ENCODE results near the gene ST3GAL3. TPM values are rescaled to one million over a fixed set of nuclear protein-coding genes. Genes with fewer than 3 reads are reported as not detected.

ST3GAL3 gene
- total RNA-seq, 1 donor = 10.8 TPM

DNA sequence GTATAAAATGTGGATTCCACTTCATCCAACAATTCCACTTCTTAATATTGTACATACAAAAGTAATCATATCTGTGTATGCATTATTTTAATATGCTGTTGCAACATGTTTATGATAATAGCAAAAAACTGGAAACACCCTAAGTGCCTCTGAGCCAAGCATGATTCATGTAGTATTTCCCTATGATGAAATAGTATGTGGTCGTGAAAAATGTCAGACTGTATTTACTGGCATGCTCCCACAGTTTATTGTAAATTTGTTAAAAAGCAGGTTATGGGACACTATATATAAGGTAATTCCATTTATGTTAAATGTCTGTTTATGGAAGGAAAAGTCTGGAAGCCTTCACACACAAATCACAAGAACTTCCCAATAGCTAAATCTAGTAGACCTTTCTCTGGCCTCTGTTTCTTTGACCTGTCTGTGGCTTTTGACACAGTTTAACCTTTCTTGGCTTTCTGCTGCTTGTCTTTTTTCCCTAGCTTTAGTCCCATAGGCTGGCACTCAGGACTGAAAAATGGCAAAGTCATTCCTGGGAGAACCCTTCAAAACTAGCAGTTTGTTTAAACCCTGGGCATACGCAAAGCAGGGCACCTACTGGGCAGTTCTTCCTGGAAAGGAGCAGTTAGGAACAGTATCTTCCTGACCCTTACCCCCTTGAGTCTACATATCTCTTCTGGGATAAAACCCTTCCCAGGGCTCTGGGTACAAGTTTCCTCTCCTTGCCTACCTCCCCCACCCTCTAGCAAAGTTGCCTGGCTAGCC is 160.8 kb downstream of the ST3GAL3 start:
- Histone ChIP-seq H3K27me3 (ENCODE audit: insufficient read depth, low read length) (no peaks in the 10 kb centered on the region), H3K4me3 (ENCODE audit: low read length) (no peak overlapping the region), H3K9me3 (ENCODE audit: low read depth, low read length) (no peaks in the 10 kb centered on the region), H3K4me1 (ENCODE audit: insufficient read depth, low read length) (peaks cover 18% of the 10 kb centered on the region)

DNA sequence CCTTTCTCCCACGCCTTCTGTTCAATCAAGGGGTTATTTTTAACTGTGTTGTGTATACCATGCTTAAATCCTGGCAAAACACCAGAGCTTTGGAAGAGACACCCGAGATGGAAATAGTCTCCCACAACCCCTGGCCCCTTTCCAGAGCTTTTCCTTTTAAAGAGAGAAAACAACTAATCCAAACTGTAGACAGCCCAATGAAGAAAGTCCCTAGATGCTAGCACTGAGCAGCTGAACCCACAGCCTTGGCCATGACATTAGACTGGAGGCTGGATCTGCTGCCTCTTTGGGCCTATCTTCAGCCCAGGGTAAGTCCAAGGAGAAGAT is 161.4 kb downstream of the ST3GAL3 start:
- no peak overlapping the region for H3K4me3 ChIP-seq (ENCODE audit: low read length)
- no peaks in the 10 kb centered on the region for H3K9me3 ChIP-seq (ENCODE audit: low read depth, low read length)
- peaks cover 18% of the 10 kb centered on the region for H3K4me1 ChIP-seq (ENCODE audit: insufficient read depth, low read length)
- H3K27me3 ChIP-seq (ENCODE audit: insufficient read depth, low read length) = no peaks in the 10 kb centered on the region

DNA sequence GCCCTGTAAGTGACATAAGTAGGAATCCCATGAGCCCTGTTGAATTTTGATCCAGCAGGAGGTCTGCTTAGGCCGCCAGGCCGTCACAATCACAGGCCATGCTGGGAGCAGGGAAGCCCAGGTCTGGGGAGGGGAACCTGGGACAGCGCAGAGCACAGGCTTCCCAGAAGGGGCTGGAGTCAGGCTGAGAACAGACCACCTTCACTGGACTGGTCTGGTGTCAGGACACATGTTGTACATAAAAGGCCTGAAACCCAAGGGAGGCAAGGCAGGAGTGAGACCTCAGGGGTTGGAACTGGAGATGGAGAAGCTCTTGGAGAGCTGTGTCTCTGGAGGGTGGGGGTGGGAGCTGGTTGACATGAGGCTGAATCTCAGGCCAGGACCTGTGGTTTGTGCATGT is 163.0 kb downstream of the ST3GAL3 start:
- Histone ChIP-seq H3K9me3 (ENCODE audit: low read depth, low read length) (no peaks in the 10 kb centered on the region), H3K27me3 (ENCODE audit: insufficient read depth, low read length) (no peaks in the 10 kb centered on the region), H3K4me3 (ENCODE audit: low read length) (no peak overlapping the region), H3K4me1 (ENCODE audit: insufficient read depth, low read length) (peaks cover 18% of the 10 kb centered on the region)

DNA sequence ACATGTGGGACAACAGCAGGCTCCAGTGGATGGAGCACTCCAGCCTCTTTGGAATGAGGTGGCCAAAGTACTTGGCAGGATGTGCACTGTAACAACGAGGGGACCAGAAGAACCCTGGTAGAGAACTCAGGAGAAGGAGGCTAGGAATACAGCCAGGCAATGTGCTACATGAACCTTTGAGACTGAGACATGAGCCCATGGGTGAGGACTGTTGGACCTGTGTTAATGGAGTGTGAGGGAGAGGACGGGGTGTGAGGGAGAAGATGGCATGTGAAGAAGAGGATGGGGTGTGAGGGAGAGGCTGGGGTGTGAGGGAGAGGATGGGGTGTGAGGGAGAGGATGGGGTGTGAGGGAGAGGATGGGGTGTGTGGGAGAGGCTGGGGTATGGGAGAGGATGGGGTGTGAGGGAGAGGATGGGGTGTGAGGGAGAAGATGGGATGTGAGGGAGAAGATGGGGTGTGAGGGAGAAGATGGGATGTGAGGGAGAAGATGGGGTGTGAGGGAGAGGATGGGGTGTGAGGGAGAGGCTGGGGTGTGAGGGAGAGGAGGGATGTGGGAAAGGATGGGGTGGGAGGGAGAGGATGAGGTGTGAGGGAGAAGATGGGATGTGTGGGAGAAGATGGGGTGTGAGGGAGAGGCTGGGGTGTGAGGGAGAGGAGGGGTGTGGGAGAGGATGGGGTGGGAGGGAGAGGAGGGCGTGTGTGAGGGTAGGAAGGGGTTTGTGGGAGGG is 164.0 kb downstream of the ST3GAL3 start:
- Histone ChIP-seq H3K9me3 (ENCODE audit: low read depth, low read length) (no peaks in the 10 kb centered on the region), H3K27me3 (ENCODE audit: insufficient read depth, low read length) (no peaks in the 10 kb centered on the region), H3K4me1 (ENCODE audit: insufficient read depth, low read length) (peaks cover 15% of the 10 kb centered on the region), H3K4me3 (ENCODE audit: low read length) (no peak overlapping the region)

DNA sequence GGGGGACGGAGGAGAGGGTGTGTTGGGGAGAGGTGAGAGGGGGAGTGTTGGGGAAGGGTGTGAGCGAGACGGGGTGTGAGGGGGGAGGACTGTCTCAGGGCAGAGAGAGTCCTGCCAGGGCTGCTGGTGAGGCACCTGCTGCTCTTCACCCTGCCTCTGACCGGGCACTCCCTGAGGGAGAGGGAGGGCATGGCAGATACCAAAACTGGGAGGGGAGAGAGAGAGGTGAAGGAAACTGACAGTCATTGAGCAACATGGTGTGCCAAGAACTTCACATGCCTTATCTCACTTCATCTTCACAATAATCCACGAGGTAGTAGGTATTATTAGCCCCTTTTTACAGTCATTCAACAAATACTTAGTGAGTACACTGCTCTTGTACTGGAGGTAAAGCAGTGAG is 164.9 kb downstream of the ST3GAL3 start:
- Histone ChIP-seq H3K4me3 (ENCODE audit: low read length) (no peak overlapping the region), H3K27me3 (ENCODE audit: insufficient read depth, low read length) (no peaks in the 10 kb centered on the region), H3K9me3 (ENCODE audit: low read depth, low read length) (no peaks in the 10 kb centered on the region), H3K4me1 (ENCODE audit: insufficient read depth, low read length) (peaks cover 13% of the 10 kb centered on the region)

DNA sequence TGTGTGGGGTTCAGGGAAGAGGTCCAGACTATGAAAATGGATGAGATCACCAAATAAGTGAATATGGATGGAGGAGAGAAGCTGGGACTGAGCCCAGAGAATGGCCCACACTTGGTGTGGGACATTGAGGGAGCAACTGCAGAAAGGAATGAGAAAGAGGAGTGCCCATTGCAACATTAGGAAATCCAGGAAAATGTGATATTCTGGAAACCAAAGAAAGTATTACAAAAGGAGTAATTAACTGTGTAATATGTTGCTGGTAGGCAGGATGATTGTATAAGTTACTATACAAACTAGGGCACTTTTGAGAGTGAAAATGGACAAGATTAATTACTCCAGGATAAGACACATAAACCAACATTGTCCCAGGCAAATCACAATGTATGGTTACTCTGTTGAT is 166.5 kb downstream of the ST3GAL3 start:
- Histone ChIP-seq H3K27me3 (ENCODE audit: insufficient read depth, low read length) (no peaks in the 10 kb centered on the region), H3K9me3 (ENCODE audit: low read depth, low read length) (no peaks in the 10 kb centered on the region), H3K4me3 (ENCODE audit: low read length) (no peak overlapping the region)

DNA sequence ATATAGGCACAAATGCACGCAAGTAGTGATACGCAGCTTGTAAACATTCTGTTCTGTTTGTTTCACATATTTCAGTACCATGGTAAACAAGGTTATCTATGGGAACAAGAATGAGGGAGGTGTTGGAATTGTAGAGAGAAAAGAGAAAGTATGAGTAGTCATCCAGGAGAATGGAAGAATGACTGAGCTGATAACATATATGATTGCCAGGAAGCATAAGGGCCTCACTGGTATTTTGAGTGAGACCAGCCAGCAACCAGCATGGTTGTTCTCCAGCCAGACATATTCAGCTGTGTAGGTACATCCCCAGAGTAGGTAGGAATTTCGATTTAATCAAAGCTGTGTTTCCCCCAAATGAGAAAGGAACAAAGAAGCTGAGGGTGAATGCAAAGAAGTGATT is 167.4 kb downstream of the ST3GAL3 start:
- Histone ChIP-seq H3K9me3 (ENCODE audit: low read depth, low read length) (no peaks in the 10 kb centered on the region), H3K4me3 (ENCODE audit: low read length) (no peak overlapping the region), H3K27me3 (ENCODE audit: insufficient read depth, low read length) (no peaks in the 10 kb centered on the region), H3K4me1 (ENCODE audit: insufficient read depth, low read length) (no peaks in the 10 kb centered on the region)

More for the DNA sequence above, 166.5 kb downstream of the ST3GAL3 start:
- H3K4me1 ChIP-seq (ENCODE audit: insufficient read depth, low read length) = peaks cover under 1% of the 10 kb centered on the region

DNA sequence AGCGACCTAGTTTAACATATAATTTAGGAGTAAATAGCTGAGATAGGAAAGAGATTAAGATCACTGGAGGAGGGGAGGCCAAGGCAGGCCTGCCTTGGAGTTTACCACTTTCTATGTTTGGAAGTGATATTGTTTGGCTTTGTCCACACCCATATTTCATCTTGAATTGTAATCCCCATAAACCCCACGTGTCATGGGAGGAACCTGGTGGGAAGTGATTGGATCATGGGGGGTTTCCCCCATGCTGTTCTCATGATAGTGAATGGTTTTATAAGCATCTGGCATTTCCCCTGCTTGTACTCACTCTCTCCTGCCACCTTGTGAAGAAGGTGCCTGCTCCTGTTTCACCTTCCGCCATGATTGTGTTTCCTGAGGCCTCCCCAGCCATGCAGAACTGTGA is 168.0 kb downstream of the ST3GAL3 start:
- Histone ChIP-seq H3K4me3 (ENCODE audit: low read length) (no peak overlapping the region), H3K4me1 (ENCODE audit: insufficient read depth, low read length) (no peaks in the 10 kb centered on the region), H3K27me3 (ENCODE audit: insufficient read depth, low read length) (no peaks in the 10 kb centered on the region), H3K9me3 (ENCODE audit: low read depth, low read length) (no peaks in the 10 kb centered on the region)

DNA sequence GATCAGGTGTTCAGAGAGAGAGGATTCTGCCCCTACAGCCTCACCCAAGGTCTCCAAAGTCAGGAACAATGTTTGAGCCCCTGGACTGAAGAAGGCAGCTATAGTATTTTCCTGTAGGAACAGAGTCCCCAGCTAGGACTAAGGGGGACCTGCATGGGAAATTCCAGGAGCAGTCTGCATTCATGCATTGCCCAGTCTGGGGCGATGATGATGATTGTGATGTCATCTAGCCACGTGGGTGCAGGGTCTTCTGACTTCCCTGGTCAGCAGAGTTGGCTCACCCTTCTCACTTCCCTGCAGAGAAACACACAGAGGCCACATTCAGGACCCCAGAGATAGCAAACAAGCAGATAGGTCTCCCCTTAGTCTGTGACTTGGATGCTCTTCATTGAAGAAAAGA is 169.8 kb downstream of the ST3GAL3 start:
- Histone ChIP-seq H3K27me3 (ENCODE audit: insufficient read depth, low read length) (no peaks in the 10 kb centered on the region), H3K4me3 (ENCODE audit: low read length) (no peak overlapping the region), H3K4me1 (ENCODE audit: insufficient read depth, low read length) (no peaks in the 10 kb centered on the region), H3K9me3 (ENCODE audit: low read depth, low read length) (no peaks in the 10 kb centered on the region)

DNA sequence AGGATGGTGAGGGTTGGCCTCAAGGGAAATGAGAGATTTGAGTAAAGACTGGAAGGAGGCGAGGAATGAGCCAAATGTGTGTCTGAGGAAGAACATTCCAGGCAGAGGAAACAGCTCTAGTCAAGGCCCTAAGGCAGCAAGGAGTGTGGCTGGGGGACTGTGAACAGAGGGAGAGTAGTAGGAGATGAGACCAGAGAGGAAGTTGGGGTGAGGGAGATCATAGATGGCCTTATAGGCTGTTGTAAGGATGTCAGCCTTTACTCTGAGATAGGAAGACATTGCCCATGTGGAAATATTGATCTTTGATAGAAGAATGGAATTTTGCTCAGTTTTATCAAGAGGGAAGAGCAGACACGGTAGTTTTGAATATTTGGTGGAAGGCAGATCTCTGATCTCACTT is 171.1 kb downstream of the ST3GAL3 start:
- Histone ChIP-seq H3K27me3 (ENCODE audit: insufficient read depth, low read length) (no peaks in the 10 kb centered on the region), H3K4me3 (ENCODE audit: low read length) (no peak overlapping the region), H3K9me3 (ENCODE audit: low read depth, low read length) (no peaks in the 10 kb centered on the region), H3K4me1 (ENCODE audit: insufficient read depth, low read length) (no peaks in the 10 kb centered on the region)

DNA sequence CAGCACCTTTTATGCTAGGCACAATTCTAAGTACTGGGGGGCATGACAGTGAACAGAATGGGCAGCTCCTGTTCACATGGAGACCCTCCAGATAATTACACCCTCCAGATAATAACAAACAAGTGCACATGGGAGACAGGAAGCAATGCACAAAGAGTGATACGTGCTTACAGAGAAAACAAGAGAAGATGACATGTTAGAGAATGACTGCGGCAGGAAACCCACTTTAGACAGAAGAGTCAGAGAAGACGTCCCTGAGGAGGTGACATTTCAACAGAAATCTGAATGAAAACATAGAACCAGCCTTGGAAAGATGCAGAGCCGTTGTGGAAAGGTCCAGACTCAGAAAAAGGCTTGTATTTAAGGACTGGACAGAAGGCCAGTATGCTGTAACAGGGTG is 171.5 kb downstream of the ST3GAL3 start:
- no peaks in the 10 kb centered on the region for H3K4me1 ChIP-seq (ENCODE audit: insufficient read depth, low read length)
- no peaks in the 10 kb centered on the region for H3K9me3 ChIP-seq (ENCODE audit: low read depth, low read length)
- no peak overlapping the region for H3K4me3 ChIP-seq (ENCODE audit: low read length)

DNA sequence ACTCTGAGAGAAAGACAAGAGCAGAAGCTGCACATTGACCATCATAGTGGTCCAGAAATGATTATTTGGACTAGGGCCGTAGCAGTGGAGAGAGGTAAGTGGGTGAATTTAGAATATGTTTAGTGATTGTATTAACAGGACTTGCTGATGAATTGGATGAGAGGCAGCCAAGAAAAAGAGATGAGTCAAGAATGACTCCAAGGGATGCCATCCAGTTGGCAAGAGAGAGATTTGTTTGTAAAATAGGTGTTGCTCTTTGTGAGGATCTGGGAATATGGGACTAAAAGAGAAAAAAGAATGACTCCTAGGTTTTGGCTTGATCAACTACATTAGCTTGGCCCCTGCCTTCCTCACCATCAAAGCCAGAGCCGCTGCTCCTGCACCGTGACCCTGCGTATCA is 172.1 kb downstream of the ST3GAL3 start:
- H3K27me3 ChIP-seq (ENCODE audit: insufficient read depth, low read length) = no peaks in the 10 kb centered on the region
- H3K9me3 ChIP-seq (ENCODE audit: low read depth, low read length) = no peaks in the 10 kb centered on the region
- no peak overlapping the region for H3K4me3 ChIP-seq (ENCODE audit: low read length)
- H3K4me1 ChIP-seq (ENCODE audit: insufficient read depth, low read length) = no peaks in the 10 kb centered on the region

More for the DNA sequence above, 171.5 kb downstream of the ST3GAL3 start:
- H3K27me3 ChIP-seq (ENCODE audit: insufficient read depth, low read length) = no peaks in the 10 kb centered on the region

DNA sequence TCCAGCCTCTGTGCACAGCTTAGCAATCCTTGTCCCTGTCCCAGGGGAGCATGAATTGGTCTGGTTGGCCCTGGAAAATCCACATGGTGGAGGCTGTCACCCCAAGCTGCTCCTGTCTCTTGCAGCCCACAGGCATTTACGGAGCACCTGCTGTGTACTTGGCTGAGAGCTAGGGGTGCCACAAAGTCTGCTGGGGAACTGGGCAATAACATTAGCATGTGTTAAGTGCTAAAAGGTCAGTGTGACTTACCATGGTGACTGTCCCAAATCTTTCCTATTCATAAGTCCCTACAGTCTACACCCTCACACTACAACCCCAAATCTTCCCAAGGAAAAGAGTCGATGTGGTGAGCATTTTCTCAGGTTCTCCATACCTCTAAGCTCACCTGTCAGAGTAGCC is 172.7 kb downstream of the ST3GAL3 start:
- Histone ChIP-seq H3K4me1 (ENCODE audit: insufficient read depth, low read length) (no peaks in the 10 kb centered on the region), H3K27me3 (ENCODE audit: insufficient read depth, low read length) (no peaks in the 10 kb centered on the region)

DNA sequence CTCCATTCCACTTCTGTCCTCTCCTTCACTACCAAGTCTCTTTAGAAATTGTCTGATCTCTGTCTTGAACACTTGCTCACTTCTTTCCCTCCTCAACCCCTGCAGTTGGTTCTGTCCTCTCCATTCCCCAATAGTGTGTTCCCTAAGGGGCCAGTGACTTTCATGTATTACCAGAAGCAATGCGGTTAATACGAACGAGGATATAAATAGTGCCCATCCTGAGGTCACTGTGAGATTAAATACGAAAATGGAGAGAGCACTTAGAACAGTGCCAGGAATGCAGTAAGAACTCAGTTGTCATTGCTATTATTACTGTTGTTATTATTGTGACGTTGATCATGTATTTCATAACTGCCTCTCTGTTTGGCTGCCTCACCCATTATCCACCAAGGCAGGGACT is 173.3 kb downstream of the ST3GAL3 start:
- no peaks in the 10 kb centered on the region for H3K9me3 ChIP-seq (ENCODE audit: low read depth, low read length)
- H3K27me3 ChIP-seq (ENCODE audit: insufficient read depth, low read length) = no peaks in the 10 kb centered on the region
- H3K4me1 ChIP-seq (ENCODE audit: insufficient read depth, low read length) = no peaks in the 10 kb centered on the region
- H3K4me3 ChIP-seq (ENCODE audit: low read length) = no peak overlapping the region

More for the DNA sequence above, 172.7 kb downstream of the ST3GAL3 start:
- no peaks in the 10 kb centered on the region for H3K9me3 ChIP-seq (ENCODE audit: low read depth, low read length)
- no peak overlapping the region for H3K4me3 ChIP-seq (ENCODE audit: low read length)

DNA sequence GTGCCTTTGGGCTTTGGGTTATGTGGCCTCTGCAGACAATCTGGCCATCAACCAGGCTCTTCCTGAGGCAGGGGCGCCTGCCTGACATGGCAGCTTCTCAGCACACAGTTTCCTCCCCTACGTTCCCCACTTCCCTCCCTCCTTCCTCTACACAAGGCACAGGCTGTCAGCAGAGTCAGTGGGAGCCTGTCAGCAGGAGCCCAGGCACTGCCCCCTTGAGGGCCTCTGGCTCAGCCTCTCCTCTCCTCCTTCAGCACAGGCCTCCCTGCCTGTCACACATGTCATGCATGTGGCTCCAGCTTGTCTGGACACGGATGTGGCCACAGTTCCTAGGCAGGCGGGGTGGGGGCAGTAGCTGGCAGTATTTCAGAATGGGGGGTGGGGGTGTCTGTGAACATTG is 174.1 kb downstream of the ST3GAL3 start:
- Histone ChIP-seq H3K27me3 (ENCODE audit: insufficient read depth, low read length) (no peaks in the 10 kb centered on the region), H3K4me3 (ENCODE audit: low read length) (no peak overlapping the region), H3K4me1 (ENCODE audit: insufficient read depth, low read length) (no peaks in the 10 kb centered on the region), H3K9me3 (ENCODE audit: low read depth, low read length) (no peaks in the 10 kb centered on the region)

DNA sequence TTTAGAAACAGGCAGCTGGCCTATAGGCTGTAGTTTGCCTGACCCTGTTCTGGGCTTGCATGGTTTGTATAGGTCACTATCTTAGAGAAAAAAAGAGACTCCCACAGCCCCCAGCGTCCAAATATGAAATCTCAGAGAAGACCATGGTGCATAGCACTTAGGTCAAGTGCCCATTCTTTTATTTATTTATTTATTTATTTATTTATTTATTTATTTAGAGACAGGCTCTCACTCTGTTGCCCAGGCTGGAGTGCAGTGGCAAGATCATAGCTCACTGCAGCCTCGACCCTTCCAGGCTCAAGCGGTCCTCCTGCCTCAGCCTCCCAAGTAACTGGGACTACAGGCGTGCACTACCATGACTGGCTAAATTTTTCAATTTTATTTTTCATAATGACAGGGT is 175.4 kb downstream of the ST3GAL3 start:
- Histone ChIP-seq H3K4me1 (ENCODE audit: insufficient read depth, low read length) (no peaks in the 10 kb centered on the region), H3K27me3 (ENCODE audit: insufficient read depth, low read length) (no peaks in the 10 kb centered on the region), H3K4me3 (ENCODE audit: low read length) (no peak overlapping the region), H3K9me3 (ENCODE audit: low read depth, low read length) (no peaks in the 10 kb centered on the region)

All from mononuclear cell (primary cell).